Activated T-helper 17 cell treated with anti-CD3 and anti-CD28 coated beads, Interleukin-2, amount 50 U/mL, for 72 hours (primary cell): Measurements from ENCODE around the gene HTR3D. TPM values are rescaled to one million over a fixed set of nuclear protein-coding genes. Genes with fewer than 3 reads are reported as not detected.
"Not testable (repeated sequence)": the region's sequence is repeated elsewhere in the genome, so short reads cannot be mapped to it uniquely, and the experiment has no call there.

ENCODE experiments used
- ATAC-seq: fragments of 150-1000 bp; cut with Tn5 transposase; replicated peaks from 2 replicates; pipeline ENCODE4 v1.10.0; 2021; ENCODE audit warnings: mild to moderate bottlenecking, moderate library complexity
- H3K27ac Mint-ChIP-seq: one replicate; pipeline ENCODE4 v1.8.0; 2022; ENCODE audit warnings: mixed read lengths
- H3K27me3 Mint-ChIP-seq: one replicate; pipeline ENCODE4 v1.8.0; 2022; ENCODE audit warnings: mixed read lengths
- H3K36me3 Mint-ChIP-seq: one replicate; pipeline ENCODE4 v1.8.0; 2022; ENCODE audit warnings: low read depth, mild to moderate bottlenecking, mixed read lengths
- H3K4me1 Mint-ChIP-seq: one replicate; pipeline ENCODE4 v1.8.0; 2022; ENCODE audit warnings: mixed read lengths
- H3K4me3 Mint-ChIP-seq: one replicate; pipeline ENCODE4 v1.8.0; 2022; ENCODE audit warnings: mild to moderate bottlenecking, mixed read lengths
- H3K9me3 Mint-ChIP-seq: one replicate; pipeline ENCODE4 v1.8.0; 2022; ENCODE audit warnings: mixed read lengths
- total RNA-seq, 2 donors: library from RNA; stranded (reverse); gene quantifications; one replicate each; pipeline ENCODE4 v1.2.3, GENCODE V29; 2022

Gene HTR3D
- total RNA-seq, 2 donors from 2014 or later, result not detected

DNA sequence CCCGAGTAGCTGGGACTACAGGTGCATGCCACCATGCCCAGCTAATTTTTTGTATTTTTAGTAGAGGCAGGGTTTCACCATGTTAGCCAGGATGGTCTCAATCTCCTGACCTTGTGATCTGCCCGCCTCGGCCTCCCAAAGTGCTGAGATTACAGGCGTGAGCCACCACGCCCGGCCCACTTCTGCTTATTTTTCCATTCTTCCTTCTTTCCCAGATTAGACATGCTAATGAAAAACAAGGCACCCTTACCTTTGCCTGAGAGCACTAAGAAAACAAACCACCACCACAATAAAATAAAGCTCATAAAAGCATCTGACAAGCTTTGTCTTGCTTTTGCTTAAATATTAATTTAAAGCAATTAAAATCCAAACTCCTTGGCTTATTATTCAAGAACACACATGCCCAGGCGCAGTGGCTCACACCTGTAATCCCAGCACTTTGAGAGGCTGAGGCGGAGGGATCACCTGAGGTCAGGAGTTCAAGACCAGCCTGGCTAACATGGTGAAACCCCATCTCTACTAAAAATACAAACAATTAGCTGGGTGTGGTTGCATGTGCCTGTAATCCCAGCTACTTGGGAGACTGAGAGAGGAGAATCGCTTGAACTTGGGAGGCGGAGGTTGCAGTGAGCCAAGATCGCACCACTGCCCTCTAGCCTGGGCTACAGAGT, 24.3 kb upstream of the HTR3D start:
- peaks cover 23% of the 10 kb centered on the region for H3K36me3 Mint-ChIP-seq
- not testable (repeated sequence) for H3K4me3 Mint-ChIP-seq, ATAC-seq, H3K9me3 Mint-ChIP-seq, H3K27ac Mint-ChIP-seq, H3K27me3 Mint-ChIP-seq
- H3K4me1 Mint-ChIP-seq, result peaks cover 20% of the 10 kb centered on the region

DNA sequence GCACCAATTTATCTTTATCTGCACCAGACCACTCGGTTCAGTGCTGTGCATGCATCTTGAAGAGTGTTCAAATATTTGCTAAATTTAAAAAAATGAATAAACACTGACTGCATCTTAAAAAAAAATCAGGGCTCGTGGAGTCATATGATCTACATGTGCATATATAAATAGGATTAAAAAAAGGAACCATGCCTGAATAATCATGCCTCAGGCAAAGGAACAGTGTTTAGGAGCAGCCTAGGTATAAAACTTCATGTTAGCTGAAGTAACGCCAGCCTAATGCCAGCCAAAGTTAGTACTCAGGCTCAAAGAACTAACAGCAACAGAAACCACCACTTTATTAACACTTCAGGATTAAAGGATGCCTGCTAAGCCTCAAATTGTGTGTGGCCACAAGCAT, 23.4 kb upstream of the HTR3D start:
- ATAC-seq, result no peak
- peaks cover 15% of the 10 kb centered on the region for H3K4me1 Mint-ChIP-seq
- H3K4me3 Mint-ChIP-seq, result no peak overlapping the region
- H3K36me3 Mint-ChIP-seq, result peaks cover 31% of the 10 kb centered on the region
- H3K9me3 Mint-ChIP-seq, result no peaks in the 10 kb centered on the region
- H3K27me3 Mint-ChIP-seq, result no peaks in the 10 kb centered on the region
- H3K27ac Mint-ChIP-seq, result no peak overlapping the region

DNA sequence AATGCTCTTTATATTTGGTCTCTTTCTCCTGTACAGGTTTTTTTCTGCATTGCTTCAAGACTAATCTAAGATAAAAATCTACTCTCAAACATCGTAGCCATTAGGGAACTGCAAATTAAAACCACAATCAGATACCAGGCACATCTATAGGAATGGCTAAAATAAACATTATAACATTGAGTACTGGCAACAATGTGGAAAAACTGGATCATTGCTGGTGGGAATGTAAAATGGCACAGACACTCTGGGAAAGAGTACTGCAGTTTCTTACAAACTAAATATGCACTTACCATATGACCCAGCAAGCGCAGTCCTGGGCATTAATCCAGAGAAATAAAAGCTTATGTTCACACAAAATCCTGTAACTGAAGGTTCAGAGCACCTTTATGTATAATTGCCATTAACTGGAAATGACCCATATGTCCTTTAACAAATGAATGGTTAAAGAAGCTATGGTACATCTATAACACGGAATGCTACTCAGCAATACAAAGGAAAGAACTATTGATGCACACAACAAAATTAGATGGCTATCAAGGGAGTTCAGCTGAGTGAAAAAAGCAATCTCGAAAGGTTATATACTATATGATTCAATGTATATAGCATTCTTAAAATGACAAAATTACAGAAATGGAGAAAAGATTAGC, 20.2 kb upstream of the HTR3D start:
- ATAC-seq, result no peak
- Mint-ChIP-seq H3K27ac (no peak overlapping the region), H3K27me3 (no peaks in the 10 kb centered on the region), H3K4me1 (peaks cover 5% of the 10 kb centered on the region), H3K4me3 (no peak overlapping the region), H3K36me3 (peaks cover 43% of the 10 kb centered on the region), H3K9me3 (no peaks in the 10 kb centered on the region)

DNA sequence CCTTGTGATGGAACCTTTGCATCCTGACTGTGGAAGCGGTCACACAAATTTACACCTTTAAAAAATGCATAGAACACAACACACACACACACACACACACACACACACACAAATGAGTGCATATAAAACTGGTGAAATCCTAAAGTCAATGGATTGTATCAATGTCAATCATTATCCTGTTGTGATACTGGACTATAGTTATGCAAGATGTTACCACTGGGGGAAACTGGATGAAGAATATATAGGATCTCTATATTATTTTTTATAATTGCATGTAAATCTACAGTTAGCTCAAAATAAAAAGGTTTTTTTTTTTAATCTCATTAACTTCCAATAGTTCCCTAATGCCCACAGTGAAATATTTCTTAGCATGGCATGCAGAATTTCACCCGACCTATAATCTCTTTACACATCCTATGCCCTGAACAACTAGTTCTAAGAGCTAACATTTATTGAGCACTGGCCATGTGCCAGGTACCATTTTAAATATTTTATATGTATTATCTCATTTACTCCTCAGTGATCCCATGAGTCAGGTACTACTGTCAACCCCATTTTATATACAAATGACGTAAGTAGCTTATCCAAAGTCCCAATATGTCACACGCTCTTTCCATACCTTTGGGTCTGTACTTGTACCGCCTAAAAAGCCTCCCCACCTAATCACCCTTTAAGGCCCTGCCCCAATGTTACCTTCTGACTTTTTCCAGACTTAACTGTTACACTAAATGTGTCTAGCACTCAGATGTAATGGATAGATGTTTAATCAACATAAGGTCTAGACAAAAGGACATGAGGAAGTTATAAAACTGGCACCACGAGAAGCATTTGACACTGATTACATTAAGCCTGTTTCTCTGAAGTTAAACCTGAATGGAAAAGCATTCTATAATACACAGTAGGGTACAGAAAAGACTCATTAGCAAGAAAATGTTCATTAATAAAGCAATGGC, 19.3 kb upstream of the HTR3D start:
- Mint-ChIP-seq H3K4me3 (no peak overlapping the region), H3K27ac (no peak overlapping the region), H3K9me3 (no peaks in the 10 kb centered on the region), H3K4me1 (peaks cover 8% of the 10 kb centered on the region), H3K36me3 (peaks cover 39% of the 10 kb centered on the region), H3K27me3 (no peaks in the 10 kb centered on the region)
- no peak for ATAC-seq

DNA sequence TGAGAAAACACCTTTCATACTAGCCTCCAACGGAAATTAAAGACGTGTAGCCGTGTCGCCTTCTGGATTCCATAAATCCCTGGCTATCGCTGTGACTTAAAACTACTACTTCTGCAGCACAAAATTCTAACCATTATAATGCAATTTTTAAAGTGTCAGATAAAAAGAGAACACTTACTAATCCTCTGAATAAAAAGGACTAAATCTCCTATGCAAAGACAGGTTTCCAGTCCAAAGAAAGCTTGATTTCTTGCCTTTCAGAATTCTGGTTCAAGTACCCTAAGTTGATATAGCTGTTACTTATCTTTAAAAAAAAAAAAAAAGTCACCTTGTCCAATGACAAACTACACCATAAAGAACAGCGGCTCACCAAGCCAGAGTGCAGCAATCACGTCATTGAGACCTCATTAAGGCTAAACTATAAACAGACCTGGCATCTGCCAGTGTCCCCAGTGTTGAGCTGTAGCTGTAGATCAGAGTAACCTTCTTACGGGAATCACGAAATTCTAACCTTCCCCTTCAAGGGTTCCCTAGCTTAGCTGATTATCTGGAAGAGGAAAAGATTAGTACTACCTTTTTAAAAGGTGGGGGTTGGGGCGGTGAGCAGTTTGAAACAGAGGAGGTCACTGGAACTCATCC, 16.0 kb upstream of the HTR3D start:
- H3K4me3 Mint-ChIP-seq, result peak overlapping the region; percentile 100
- peak overlapping the region; percentile 19 for H3K27ac Mint-ChIP-seq
- H3K9me3 Mint-ChIP-seq, result no peaks in the 10 kb centered on the region
- H3K36me3 Mint-ChIP-seq, result peaks cover 29% of the 10 kb centered on the region
- no peak for ATAC-seq
- H3K27me3 Mint-ChIP-seq, result peaks cover 4% of the 10 kb centered on the region
- peaks cover 13% of the 10 kb centered on the region for H3K4me1 Mint-ChIP-seq

DNA sequence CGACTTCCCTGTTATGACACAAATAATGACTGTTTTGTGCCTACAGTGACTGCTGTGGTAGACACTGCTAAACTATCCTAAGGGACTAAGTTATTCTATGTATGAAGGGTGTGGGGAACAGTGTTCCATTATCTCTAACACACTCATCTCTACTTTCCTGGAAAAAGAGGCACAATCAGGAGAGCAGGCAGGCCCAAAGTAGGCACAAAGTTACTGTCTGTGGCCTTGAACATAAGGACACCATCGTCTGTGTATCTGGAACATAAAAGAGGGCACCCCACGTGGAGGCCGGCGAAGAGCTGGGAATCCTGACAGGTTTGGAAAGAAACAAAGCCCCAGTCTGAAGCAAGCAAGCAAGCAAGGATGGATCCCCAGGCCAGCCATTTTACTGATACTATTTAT, 15.4 kb upstream of the HTR3D start:
- peaks cover 22% of the 10 kb centered on the region for H3K36me3 Mint-ChIP-seq
- no peaks in the 10 kb centered on the region for H3K9me3 Mint-ChIP-seq
- H3K4me3 Mint-ChIP-seq, result peak overlapping the region; percentile 100
- H3K27ac Mint-ChIP-seq, result peak overlapping the region; percentile 19
- H3K27me3 Mint-ChIP-seq, result peaks cover 8% of the 10 kb centered on the region
- ATAC-seq, result no peak
- peaks cover 13% of the 10 kb centered on the region for H3K4me1 Mint-ChIP-seq

DNA sequence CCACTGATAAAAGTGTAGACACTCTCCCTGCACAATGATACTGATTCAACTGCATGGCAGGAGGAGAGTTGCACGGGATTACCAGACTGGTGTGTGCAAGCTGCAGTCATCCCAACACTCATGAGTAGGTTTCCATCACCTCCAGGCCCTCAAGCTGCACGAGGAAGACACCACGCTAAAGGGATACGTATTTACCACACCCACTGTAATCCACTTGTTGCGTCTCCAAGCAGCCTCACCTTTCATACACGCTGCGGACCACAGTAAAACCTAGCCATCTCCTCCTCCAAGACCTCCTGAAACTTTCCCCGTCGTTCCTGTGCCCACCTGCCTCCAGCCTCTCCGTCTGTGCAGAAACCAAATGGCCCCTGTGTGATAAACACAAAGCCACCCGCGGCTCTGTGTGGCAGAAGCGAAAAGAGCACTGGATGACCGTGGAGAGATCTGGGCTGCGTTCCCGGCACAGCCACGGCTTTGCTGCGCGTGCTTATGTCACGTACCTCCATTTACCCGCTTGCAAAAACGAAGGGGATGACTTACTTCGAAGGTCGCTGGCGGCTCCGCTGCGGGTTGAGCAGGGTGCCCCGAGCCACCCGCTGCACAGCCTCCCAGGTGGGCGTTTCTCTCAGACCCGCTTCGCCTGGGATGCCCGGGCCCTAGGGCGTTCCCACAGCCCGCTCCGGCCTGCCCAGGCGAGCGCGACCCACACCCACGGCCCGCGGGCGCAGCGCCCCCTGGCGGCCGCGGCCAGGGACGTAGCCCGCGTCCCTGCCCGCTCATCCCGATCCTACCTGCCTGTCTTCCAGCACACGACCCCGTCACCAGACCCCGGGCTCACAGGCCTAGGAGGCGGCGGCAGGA, 14.5 kb upstream of the HTR3D start:
- H3K4me1 Mint-ChIP-seq, result peaks cover 13% of the 10 kb centered on the region
- peak overlapping the region; percentile 91 for H3K27ac Mint-ChIP-seq
- peaks cover 13% of the 10 kb centered on the region for H3K27me3 Mint-ChIP-seq
- no peaks in the 10 kb centered on the region for H3K9me3 Mint-ChIP-seq
- ATAC-seq, result peak; percentile 87
- H3K36me3 Mint-ChIP-seq, result peaks cover 21% of the 10 kb centered on the region
- H3K4me3 Mint-ChIP-seq, result peak overlapping the region; percentile 100

DNA sequence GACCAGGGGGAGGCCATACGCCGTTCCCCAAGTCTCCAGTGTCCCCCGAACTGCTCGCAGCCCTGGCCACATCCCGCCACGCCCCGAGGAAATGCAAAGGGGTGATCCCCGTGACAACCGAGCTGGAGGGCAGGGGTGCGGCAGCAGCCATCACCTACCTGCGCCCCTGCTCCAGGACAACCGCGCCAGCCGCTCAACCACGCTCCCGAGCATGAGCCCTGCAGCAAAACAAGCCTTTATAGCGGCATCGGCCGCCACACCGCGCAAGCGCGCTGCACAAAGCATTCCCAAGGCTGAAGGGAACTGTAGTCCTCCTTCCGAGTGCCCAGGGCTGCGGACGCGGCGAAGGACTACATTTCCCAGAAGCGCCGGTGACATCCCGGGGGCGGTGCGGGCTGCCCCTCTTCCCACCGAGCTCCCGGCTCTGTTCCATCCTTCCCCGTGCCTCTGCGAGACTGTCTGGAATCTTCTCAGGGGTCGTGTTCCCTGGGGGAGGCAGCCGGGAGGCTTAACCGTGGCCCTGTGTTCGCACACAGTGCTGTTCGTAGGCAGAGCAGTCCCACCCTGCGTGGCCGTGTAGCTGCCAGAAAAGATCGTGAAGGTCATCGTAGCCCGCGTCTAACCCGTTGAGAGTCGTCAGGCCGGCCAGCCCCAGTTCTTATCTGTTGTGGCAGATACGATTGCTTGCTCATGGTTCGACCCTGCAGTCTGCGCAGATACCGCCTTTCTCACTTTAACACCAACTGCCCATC, 13.7 kb upstream of the HTR3D start, which contains the start of gene ABCC5:
Gene ABCC5 (minus strand): TSS at position 213 of the 752 bp plus-strand sequence. CDS start 3,492 bp downstream, outside the sequence.
- H3K4me1 Mint-ChIP-seq, result peaks cover 13% of the 10 kb centered on the region
- no peaks in the 10 kb centered on the region for H3K9me3 Mint-ChIP-seq
- peak; percentile 94 for ATAC-seq
- peak within 1 kb of the TSS; percentile 100 for H3K4me3 Mint-ChIP-seq
- H3K27ac Mint-ChIP-seq, result peak within 1 kb of the TSS; percentile 91
- peaks cover 16% of the 10 kb centered on the region for H3K36me3 Mint-ChIP-seq
- peaks cover 13% of the 10 kb centered on the region for H3K27me3 Mint-ChIP-seq

DNA sequence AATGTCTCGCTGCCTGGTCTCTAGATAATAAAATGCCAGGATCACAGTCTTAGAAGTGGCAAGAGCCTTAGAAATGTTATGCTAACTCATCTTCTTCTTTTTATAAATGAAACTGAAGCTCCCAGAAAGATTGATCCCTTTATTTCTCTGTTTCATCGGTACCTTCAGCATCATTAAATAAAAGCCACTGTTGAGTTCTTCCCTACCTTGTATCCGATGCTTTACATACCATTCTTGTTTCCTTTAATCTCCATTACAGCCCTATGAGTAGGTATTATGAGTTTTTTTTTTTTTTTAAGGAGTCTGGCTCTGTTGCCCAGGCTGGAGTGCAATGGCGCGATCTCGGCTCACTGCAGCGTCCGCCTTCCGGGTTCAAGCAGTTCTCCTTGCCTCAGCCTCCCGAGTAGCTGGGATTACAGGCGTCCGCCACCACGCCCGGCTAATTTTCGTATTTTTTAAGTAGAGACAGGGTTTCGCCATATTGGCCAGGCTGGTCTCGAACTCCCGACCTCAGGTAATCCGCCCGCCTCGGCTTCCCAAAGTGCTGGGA, 13.0 kb upstream of the HTR3D start:
- Mint-ChIP-seq H3K9me3 (no peaks in the 10 kb centered on the region), H3K27ac (peak overlapping the region; percentile 91), H3K27me3 (peaks cover 15% of the 10 kb centered on the region), H3K4me3 (peak overlapping the region; percentile 100), H3K36me3 (peaks cover 10% of the 10 kb centered on the region), H3K4me1 (peaks cover 13% of the 10 kb centered on the region)
- no peak for ATAC-seq

DNA sequence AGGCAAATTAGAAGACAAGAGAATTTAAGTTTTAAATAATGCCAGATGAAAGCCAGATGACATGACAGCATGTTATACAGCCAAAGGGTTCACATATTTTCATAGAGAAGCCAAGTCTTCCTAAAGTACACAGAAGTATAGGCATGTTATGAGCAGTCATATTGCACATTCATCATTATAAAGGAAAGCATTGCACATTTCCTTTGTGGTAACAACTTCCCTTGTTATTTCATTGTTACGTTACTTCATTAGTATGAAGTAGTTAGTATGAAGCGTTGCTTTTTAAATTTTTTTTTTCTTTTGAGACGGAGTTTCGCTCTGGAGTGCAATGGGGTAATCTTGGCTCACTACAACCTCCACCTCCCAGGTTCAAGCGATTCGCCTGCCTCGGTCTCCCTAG, 9.2 kb upstream of the HTR3D start:
- no peak overlapping the region for H3K4me3 Mint-ChIP-seq
- H3K36me3 Mint-ChIP-seq, result no peaks in the 10 kb centered on the region
- no peak for ATAC-seq
- no peaks in the 10 kb centered on the region for H3K9me3 Mint-ChIP-seq
- peaks cover 15% of the 10 kb centered on the region for H3K27me3 Mint-ChIP-seq
- no peak overlapping the region for H3K27ac Mint-ChIP-seq
- H3K4me1 Mint-ChIP-seq, result peaks cover 5% of the 10 kb centered on the region

DNA sequence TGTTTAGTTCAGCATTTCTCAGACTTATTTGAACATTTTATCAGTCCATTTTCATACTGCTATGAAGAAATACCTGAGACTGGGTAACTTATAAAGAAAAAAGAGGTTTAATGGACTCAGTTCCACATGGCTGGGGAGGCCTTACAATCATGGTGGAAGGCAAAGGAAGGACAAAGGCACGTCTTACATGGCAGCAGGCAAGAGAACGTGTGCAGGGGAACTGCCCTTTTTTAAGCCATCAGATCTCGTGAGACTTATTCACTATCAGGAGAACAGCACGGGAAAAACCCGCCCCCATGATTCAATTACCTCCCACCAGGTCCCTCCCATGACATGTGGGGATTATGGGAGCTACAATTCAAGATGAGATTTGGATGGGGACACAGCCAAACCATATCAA, 6.3 kb upstream of the HTR3D start:
- ATAC-seq, H3K4me1 Mint-ChIP-seq, H3K27ac Mint-ChIP-seq, H3K36me3 Mint-ChIP-seq, H3K4me3 Mint-ChIP-seq, H3K9me3 Mint-ChIP-seq: not testable (repeated sequence)
- peaks cover 15% of the 10 kb centered on the region for H3K27me3 Mint-ChIP-seq

DNA sequence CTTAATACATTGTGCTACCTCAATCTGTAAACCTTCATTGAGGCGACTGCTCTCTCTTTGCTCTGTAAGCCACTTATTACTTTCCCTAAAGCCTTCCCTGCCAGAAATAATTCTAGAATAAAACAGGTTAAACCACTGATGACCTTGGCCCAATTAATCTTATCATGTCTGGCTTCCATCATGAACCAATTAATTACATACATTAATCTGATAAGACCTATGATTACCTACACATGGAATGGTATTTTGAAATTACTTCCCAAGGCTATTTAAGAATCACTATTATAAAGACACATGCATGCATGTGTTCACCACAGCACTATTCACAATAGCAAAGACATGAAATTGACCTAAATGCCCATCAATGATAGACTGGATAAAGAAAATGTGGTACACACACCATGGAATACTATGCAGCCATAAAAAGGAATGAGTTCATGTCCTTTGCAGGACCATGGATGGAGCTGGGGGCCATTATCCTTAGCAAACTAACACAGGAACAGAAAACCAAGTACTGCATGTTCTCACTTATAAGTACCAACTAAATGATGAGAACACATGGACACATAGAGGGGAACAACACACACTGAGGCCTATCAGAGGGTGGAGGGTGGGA, 3.2 kb upstream of the HTR3D start:
- H3K4me3 Mint-ChIP-seq, ATAC-seq, H3K4me1 Mint-ChIP-seq, H3K27ac Mint-ChIP-seq, H3K27me3 Mint-ChIP-seq, H3K9me3 Mint-ChIP-seq, H3K36me3 Mint-ChIP-seq: not testable (repeated sequence)
